ENCODE results near the gene ZBTB38. TPM values are rescaled to one million over a fixed set of nuclear protein-coding genes. Genes with fewer than 3 reads are reported as not detected.

Gene ZBTB38
- total and polyA plus RNA-seq, 2 donors (not counting 3 experiments of a cell fraction or from before 2014, with no cell fraction given): 31.1 to 85.2 TPM

GRCh38 chr3:141335531-141336061 lies 32.7 kb upstream of the ZBTB38 start:
- ChIA-PET CTCF (interaction anchor here (0.9 to 2.1 kb wide), 4 partner anchors 11 to 24 kb away, joined by 3 to 5 read pairs (median 3); no protein-coding TSS in a partner anchor), POLR2A (no interaction called here)
- Histone ChIP-seq H2AFZ (ENCODE audit: low read depth, low read length) (no peak overlapping the region), H3K4me1 (ENCODE audit: control insufficient read depth, extremely low read depth, insufficient read depth, low read length) (peaks cover 36% of the 10 kb centered on the region), H3K4me3 (replicated peaks in 1 of 3; ENCODE audit: insufficient read depth in 1 of 3, low read depth in 1 of 3, low read length in 3 of 3) (no peak overlapping the region), H3K9ac (replicated peaks; ENCODE audit: extremely low read depth, insufficient read depth, low read length) (no peak overlapping the region), H3K79me2 (ENCODE audit: control insufficient read depth, insufficient read depth, low read length) (no peaks in the 10 kb centered on the region), H3K9me1 (replicated peaks; ENCODE audit: control insufficient read depth, extremely low read depth, insufficient read depth, low read length) (no peaks in the 10 kb centered on the region), H3K27ac (ENCODE audit: insufficient read depth, low read depth, low read length) (no peak overlapping the region), H3K9me3 (replicated peaks; ENCODE audit: control insufficient read depth, insufficient read depth, low read length) (no peaks in the 10 kb centered on the region), H3K36me3 (ENCODE audit: control insufficient read depth in 2 of 2, extremely low read depth in 1 of 2, insufficient read depth in 2 of 2, low read length in 2 of 2) (no peaks in the 10 kb centered on the region), H3K4me2 (ENCODE audit: insufficient read depth, low read length) (no peak overlapping the region), H3K27me3 (ENCODE audit: control insufficient read depth in 2 of 2, insufficient read depth in 2 of 2, low read length in 2 of 2) (no peaks in the 10 kb centered on the region), H4K20me1 (replicated peaks; ENCODE audit: control insufficient read depth, extremely low read depth, insufficient read depth, low read length) (no peaks in the 10 kb centered on the region)
- no peak for DNase-seq (ENCODE audit: low read depth, low spot score)
- dilution Hi-C loops (cut with MboI; ENCODE audit: extremely low pct_ligation_motif_present, low sequenced_read_pairs) (no loop called here), intact Hi-C loops (cut with micrococcal nuclease) (no loop called here)
- FAIRE-seq: no peak
- no TSS peak for BruUV-seq (replicated peaks)
- no peak for TF ChIP-seq MAX (IDR thresholded peaks at IDR 0.05; ENCODE audit: insufficient read depth, insufficient read length)
- no peak for TF ChIP-seq FOS (IDR thresholded peaks at IDR 0.05; ENCODE audit: borderline replicate concordance, insufficient read depth, low read length)
- TF ChIP-seq CTCF (IDR thresholded peaks at IDR 0.05; ENCODE audit: extremely low read depth in 1 of 2, insufficient read depth in 1 of 2, low read depth in 1 of 2, low read length in 2 of 2): no peak
- no peak for TF ChIP-seq JUN (IDR thresholded peaks at IDR 0.05; ENCODE audit: borderline replicate concordance, insufficient read depth, insufficient read length, low read depth)
- TF ChIP-seq MYC (IDR thresholded peaks at IDR 0.05; ENCODE audit: low read depth, low read length): no peak
- TF ChIP-seq GATA2 (IDR thresholded peaks at IDR 0.05; ENCODE audit: insufficient read depth, insufficient read length, low read depth, low read length): no peak
- TF ChIP-seq EZH2 (IDR thresholded peaks at IDR 0.05; ENCODE audit: borderline replicate concordance, low read depth, low read length, severe bottlenecking): no peak
- TF ChIP-seq POLR2A (IDR thresholded peaks at IDR 0.05; ENCODE audit: low read depth, low read length): no peak
- no peak for TF ChIP-seq POLR2AphosphoS5 (IDR thresholded peaks at IDR 0.05; ENCODE audit: insufficient read depth, low read depth, low read length)

All from endothelial cell of umbilical vein (primary cell).